ENCODE results near the gene SLCO1A2. TPM values are rescaled to one million over a fixed set of nuclear protein-coding genes. Genes with fewer than 3 reads are reported as not detected.
"Not testable (repeated sequence)": the region's sequence is repeated elsewhere in the genome, so short reads cannot be mapped to it uniquely, and the experiment has no call there.

Gene SLCO1A2
- total RNA-seq: 3.9 to 4.6 TPM (median 4.4 TPM) in 3 replicates

GRCh38 chr12:21334771-21335325, at the start of gene SLCO1A2:
SLCO1A2 (minus strand) TSS chr12:21334917; CDS start chr12:21334647, 270 bp downstream.
- Mint-ChIP-seq H3K27ac (no peak within 1 kb of the TSS), H3K4me1 (no peaks in the 10 kb centered on the region), H3K27me3 (ENCODE audit: low read depth) (no peaks in the 10 kb centered on the region), H3K36me3 (peaks cover 5% of the 10 kb centered on the region), H3K9me3 (peaks cover 27% of the 10 kb centered on the region), H3K4me3 (no peak within 1 kb of the TSS)
- TF ChIP-seq CTCF (IDR thresholded peaks at IDR 0.05; ENCODE audit: unreplicated experiment): no peak
- DNase-seq (ENCODE audit: low spot score in 2 of 2, unreplicated experiment in 2 of 2): no peak

GRCh38 chr12:21384261-21384660, 49.5 kb upstream of the SLCO1A2 start:
- no peak for DNase-seq (ENCODE audit: low spot score in 2 of 2, unreplicated experiment in 2 of 2)

GRCh38 chr12:21381320-21381719, 46.6 kb upstream of the SLCO1A2 start:
- H3K27ac Mint-ChIP-seq; H3K36me3 Mint-ChIP-seq; DNase-seq (ENCODE audit: low spot score in 2 of 2, unreplicated experiment in 2 of 2); H3K4me3 Mint-ChIP-seq; H3K27me3 Mint-ChIP-seq (ENCODE audit: low read depth); H3K4me1 Mint-ChIP-seq; H3K9me3 Mint-ChIP-seq: not testable (repeated sequence)

More at GRCh38 chr12:21384261-21384660, 49.5 kb upstream of the SLCO1A2 start:
- Mint-ChIP-seq H3K27me3 (ENCODE audit: low read depth) (no peaks in the 10 kb centered on the region), H3K4me1 (no peaks in the 10 kb centered on the region), H3K36me3 (no peaks in the 10 kb centered on the region), H3K4me3 (no peak overlapping the region), H3K9me3 (no peaks in the 10 kb centered on the region), H3K27ac (no peak overlapping the region)
- TF ChIP-seq CTCF (IDR thresholded peaks at IDR 0.05; ENCODE audit: unreplicated experiment): no peak

GRCh38 chr12:21379218-21379617, 44.5 kb upstream of the SLCO1A2 start:
- H3K4me1 Mint-ChIP-seq: no peaks in the 10 kb centered on the region
- no peak overlapping the region for H3K27ac Mint-ChIP-seq
- H3K9me3 Mint-ChIP-seq: no peaks in the 10 kb centered on the region
- no peak for DNase-seq (ENCODE audit: low spot score in 2 of 2, unreplicated experiment in 2 of 2)
- H3K4me3 Mint-ChIP-seq: no peak overlapping the region
- TF ChIP-seq CTCF (IDR thresholded peaks at IDR 0.05; ENCODE audit: unreplicated experiment): no peak
- no peaks in the 10 kb centered on the region for H3K27me3 Mint-ChIP-seq (ENCODE audit: low read depth)
- H3K36me3 Mint-ChIP-seq: no peaks in the 10 kb centered on the region

GRCh38 chr12:21372602-21373001, 37.9 kb upstream of the SLCO1A2 start, which contains the start of gene IAPP:
IAPP (plus strand) TSS chr12:21372902; CDS start chr12:21373352, 450 bp downstream.
- no peak within 1 kb of the TSS for H3K27ac Mint-ChIP-seq
- no peaks in the 10 kb centered on the region for H3K4me1 Mint-ChIP-seq
- no peaks in the 10 kb centered on the region for H3K9me3 Mint-ChIP-seq
- TF ChIP-seq CTCF (IDR thresholded peaks at IDR 0.05; ENCODE audit: unreplicated experiment): no peak
- H3K4me3 Mint-ChIP-seq: no peak within 1 kb of the TSS
- no peaks in the 10 kb centered on the region for H3K36me3 Mint-ChIP-seq
- DNase-seq (ENCODE audit: low spot score in 2 of 2, unreplicated experiment in 2 of 2): no peak
- H3K27me3 Mint-ChIP-seq (ENCODE audit: low read depth): peaks cover 4% of the 10 kb centered on the region

- peaks cover 4% of the 10 kb centered on the region for H3K27me3 Mint-ChIP-seq (ENCODE audit: low read depth)
- no peaks in the 10 kb centered on the region for H3K4me1 Mint-ChIP-seq
- DNase-seq (ENCODE audit: low spot score in 2 of 2, unreplicated experiment in 2 of 2): no peak
- H3K4me3 Mint-ChIP-seq: no peak overlapping the region
- H3K36me3 Mint-ChIP-seq: no peaks in the 10 kb centered on the region
- no peak overlapping the region for H3K27ac Mint-ChIP-seq
- no peaks in the 10 kb centered on the region for H3K9me3 Mint-ChIP-seq
- no peak for TF ChIP-seq CTCF (IDR thresholded peaks at IDR 0.05; ENCODE audit: unreplicated experiment)
These were observed 36.2 kb upstream of the SLCO1A2 start for GRCh38 chr12:21370845-21371449.

Measured in mesothelial cell of epicardium (in vitro differentiated cells).